Measurements from ENCODE around the gene BLM. TPM values are rescaled to one million over a fixed set of nuclear protein-coding genes. Genes with fewer than 3 reads are reported as not detected.
A peak's percentile ranks its signal among the peaks of the same experiment; 100 is the strongest.

The BLM gene
- total and polyA plus RNA-seq, 2 donors (not counting 1 experiment from before 2014, with no cell fraction given), result 1.5 to 1.7 TPM

DNA sequence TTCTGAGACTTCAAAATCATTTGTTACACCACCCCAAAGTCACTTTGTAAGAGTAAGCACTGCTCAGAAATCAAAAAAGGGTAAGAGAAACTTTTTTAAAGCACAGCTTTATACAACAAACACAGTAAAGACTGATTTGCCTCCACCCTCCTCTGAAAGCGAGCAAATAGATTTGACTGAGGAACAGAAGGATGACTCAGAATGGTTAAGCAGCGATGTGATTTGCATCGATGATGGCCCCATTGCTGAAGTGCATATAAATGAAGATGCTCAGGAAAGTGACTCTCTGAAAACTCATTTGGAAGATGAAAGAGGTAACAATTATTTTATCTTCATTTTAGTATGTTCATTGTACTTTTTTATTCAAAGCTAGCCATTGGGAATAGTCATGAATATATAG, 32.6 kb downstream of the BLM start:
- Histone ChIP-seq H3K27ac (ENCODE audit: insufficient read depth, low read length) (no peak overlapping the region), H3K79me2 (ENCODE audit: control insufficient read depth, insufficient read depth, low read length) (no peaks in the 10 kb centered on the region), H3K4me1 (ENCODE audit: control insufficient read depth, extremely low read depth, insufficient read depth, low read length) (no peaks in the 10 kb centered on the region), H3K4me3 (replicated peaks in 1 of 4; ENCODE audit: control extremely low read depth in 1 of 4, insufficient read depth in 1 of 4, low read depth in 3 of 4, low read length in 4 of 4) (no peak overlapping the region), H3K36me3 (ENCODE audit: control insufficient read depth, insufficient read depth, low read length) (no peaks in the 10 kb centered on the region), H3K9ac (ENCODE audit: insufficient read depth, low read length) (no peak overlapping the region), H4K20me1 (ENCODE audit: control insufficient read depth, extremely low read depth, insufficient read depth, low read length) (no peaks in the 10 kb centered on the region), H3K4me2 (ENCODE audit: extremely low read depth, insufficient read depth, low read length) (no peak overlapping the region), H2AFZ (ENCODE audit: low read length) (no peak overlapping the region), H3K27me3 (ENCODE audit: control insufficient read depth, insufficient read depth, low read length) (no peaks in the 10 kb centered on the region), H3K9me3 (ENCODE audit: control insufficient read depth, insufficient read depth, low read depth, low read length) (no peaks in the 10 kb centered on the region)
- DNase-seq (ENCODE audit: low read depth in 2 of 2), result peak in 1 of 2 donors; percentile 28
- TF ChIP-seq EZH2 (IDR thresholded peaks at IDR 0.05; ENCODE audit: low read length, missing control alignments) (no peak), CTCF (conservative IDR thresholded peaks at IDR 0.05 in 1 of 2, IDR thresholded peaks at IDR 0.05 in 1 of 2; ENCODE audit: low read depth in 1 of 2, low read length in 2 of 2) (no peak)

DNA sequence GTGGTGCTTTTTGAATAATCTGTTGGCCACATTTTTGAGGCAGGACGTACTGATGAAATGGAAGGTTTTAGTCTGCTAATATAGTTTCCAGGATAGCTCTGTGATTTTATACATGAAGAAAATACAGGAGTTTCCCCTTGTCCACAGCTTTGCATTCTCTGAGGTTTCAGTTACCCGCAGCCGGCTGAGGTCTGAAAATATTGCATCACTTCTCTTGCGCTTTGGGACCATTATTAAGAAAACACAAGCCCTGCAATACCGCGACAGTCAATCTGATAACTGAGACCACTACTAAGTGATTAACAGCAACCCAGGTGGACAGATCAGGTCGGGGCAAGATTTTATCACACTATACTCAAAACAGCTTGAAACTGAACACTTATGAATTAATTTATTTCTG, 33.0 kb downstream of the BLM start:
- DNase-seq (ENCODE audit: low read depth in 2 of 2), result peak in 1 of 2 donors; percentile 43
- Histone ChIP-seq H3K4me2 (ENCODE audit: extremely low read depth, insufficient read depth, low read length) (no peak overlapping the region), H3K79me2 (ENCODE audit: control insufficient read depth, insufficient read depth, low read length) (no peaks in the 10 kb centered on the region)

DNA sequence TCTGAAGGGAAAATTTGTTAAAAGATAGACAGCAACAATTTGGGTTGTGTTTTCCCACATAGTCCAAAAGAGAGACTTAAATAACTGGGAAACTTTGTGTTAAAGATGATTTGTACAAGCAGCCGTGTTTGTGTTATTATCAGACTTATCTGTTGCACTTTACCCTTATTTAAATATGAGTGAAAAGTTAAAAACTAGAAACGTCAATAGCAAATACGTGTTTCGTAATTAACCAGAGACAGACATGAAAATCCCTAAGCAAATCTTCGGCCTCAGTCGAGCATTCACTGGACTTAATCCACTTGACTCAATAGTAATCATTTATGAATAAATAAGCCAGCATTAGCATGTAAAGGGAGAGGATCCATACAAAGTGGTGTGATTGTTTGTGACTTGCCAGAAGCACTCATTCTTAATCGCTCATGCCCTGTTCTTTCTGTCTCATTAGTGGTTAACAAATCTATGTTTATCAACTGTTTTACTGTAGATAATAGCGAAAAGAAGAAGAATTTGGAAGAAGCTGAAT, 34.2 kb downstream of the BLM start:
- no peaks in the 10 kb centered on the region for H3K9me3 ChIP-seq (ENCODE audit: control insufficient read depth, insufficient read depth, low read depth, low read length)
- TF ChIP-seq EZH2 (IDR thresholded peaks at IDR 0.05; ENCODE audit: low read length, missing control alignments) (no peak), CTCF (conservative IDR thresholded peaks at IDR 0.05 in 1 of 2, IDR thresholded peaks at IDR 0.05 in 1 of 2; ENCODE audit: low read depth in 1 of 2, low read length in 2 of 2) (no peak)
- no peaks in the 10 kb centered on the region for H4K20me1 ChIP-seq (ENCODE audit: control insufficient read depth, extremely low read depth, insufficient read depth, low read length)
- H2AFZ ChIP-seq (ENCODE audit: low read length), result no peak overlapping the region
- no peak overlapping the region for H3K4me3 ChIP-seq (replicated peaks in 1 of 4; ENCODE audit: control extremely low read depth in 1 of 4, insufficient read depth in 1 of 4, low read depth in 3 of 4, low read length in 4 of 4)
- no peak overlapping the region for H3K4me2 ChIP-seq (ENCODE audit: extremely low read depth, insufficient read depth, low read length)
- H3K27me3 ChIP-seq (ENCODE audit: control insufficient read depth, insufficient read depth, low read length), result no peaks in the 10 kb centered on the region
- H3K4me1 ChIP-seq (ENCODE audit: control insufficient read depth, extremely low read depth, insufficient read depth, low read length), result no peaks in the 10 kb centered on the region
- no peak overlapping the region for H3K27ac ChIP-seq (ENCODE audit: insufficient read depth, low read length)
- no peaks in the 10 kb centered on the region for H3K79me2 ChIP-seq (ENCODE audit: control insufficient read depth, insufficient read depth, low read length)
- DNase-seq (ENCODE audit: low read depth in 2 of 2), result no peak
- H3K36me3 ChIP-seq (ENCODE audit: control insufficient read depth, insufficient read depth, low read length), result no peaks in the 10 kb centered on the region
- H3K9ac ChIP-seq (ENCODE audit: insufficient read depth, low read length), result no peak overlapping the region

More for the DNA sequence above, 33.0 kb downstream of the BLM start:
- Histone ChIP-seq H4K20me1 (ENCODE audit: control insufficient read depth, extremely low read depth, insufficient read depth, low read length) (no peaks in the 10 kb centered on the region), H3K9ac (ENCODE audit: insufficient read depth, low read length) (no peak overlapping the region), H3K4me1 (ENCODE audit: control insufficient read depth, extremely low read depth, insufficient read depth, low read length) (no peaks in the 10 kb centered on the region), H2AFZ (ENCODE audit: low read length) (no peak overlapping the region), H3K4me3 (replicated peaks in 1 of 4; ENCODE audit: control extremely low read depth in 1 of 4, insufficient read depth in 1 of 4, low read depth in 3 of 4, low read length in 4 of 4) (no peak overlapping the region), H3K9me3 (ENCODE audit: control insufficient read depth, insufficient read depth, low read depth, low read length) (no peaks in the 10 kb centered on the region), H3K27ac (ENCODE audit: insufficient read depth, low read length) (no peak overlapping the region), H3K36me3 (ENCODE audit: control insufficient read depth, insufficient read depth, low read length) (no peaks in the 10 kb centered on the region), H3K27me3 (ENCODE audit: control insufficient read depth, insufficient read depth, low read length) (no peaks in the 10 kb centered on the region)
- TF ChIP-seq CTCF (conservative IDR thresholded peaks at IDR 0.05 in 1 of 2, IDR thresholded peaks at IDR 0.05 in 1 of 2; ENCODE audit: low read depth in 1 of 2, low read length in 2 of 2), result no peak
